NCI-H1092 (cell line): ENCODE results near the gene ADAMTS17.
"Not testable (repeated sequence)": the region's sequence is repeated elsewhere in the genome, so short reads cannot be mapped to it uniquely, and the experiment has no call there.

Source experiments
- DNase-seq: peaks from one replicate; lab custom pipeline; 2025; lab: John Stamatoyannopoulos, UW

The ADAMTS17 gene

GRCh38 chr15:99993681-99994131 lies 348.1 kb downstream of the ADAMTS17 start:
- no peak for DNase-seq

DNA sequence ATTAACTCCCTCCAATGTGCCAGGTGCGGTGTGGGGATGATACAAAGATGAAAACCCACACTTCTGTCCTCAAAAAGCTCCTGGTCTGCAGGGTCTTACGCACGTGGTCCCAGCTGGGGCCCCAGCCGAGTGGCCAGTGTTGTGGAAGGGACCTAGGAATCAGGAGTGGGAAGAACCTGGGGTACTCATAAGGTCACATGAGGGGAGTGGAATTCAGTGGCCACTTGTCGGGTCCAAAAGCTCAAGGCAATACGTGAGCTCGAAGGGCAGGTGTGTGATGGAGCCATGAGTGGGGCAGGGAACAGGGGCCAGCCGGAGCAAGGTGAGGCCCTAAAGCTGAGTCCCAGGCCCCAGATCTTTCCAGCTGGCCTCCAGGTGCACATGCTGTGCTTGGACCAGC lies 348.5 kb downstream of the ADAMTS17 start:
- no peak for DNase-seq

DNA sequence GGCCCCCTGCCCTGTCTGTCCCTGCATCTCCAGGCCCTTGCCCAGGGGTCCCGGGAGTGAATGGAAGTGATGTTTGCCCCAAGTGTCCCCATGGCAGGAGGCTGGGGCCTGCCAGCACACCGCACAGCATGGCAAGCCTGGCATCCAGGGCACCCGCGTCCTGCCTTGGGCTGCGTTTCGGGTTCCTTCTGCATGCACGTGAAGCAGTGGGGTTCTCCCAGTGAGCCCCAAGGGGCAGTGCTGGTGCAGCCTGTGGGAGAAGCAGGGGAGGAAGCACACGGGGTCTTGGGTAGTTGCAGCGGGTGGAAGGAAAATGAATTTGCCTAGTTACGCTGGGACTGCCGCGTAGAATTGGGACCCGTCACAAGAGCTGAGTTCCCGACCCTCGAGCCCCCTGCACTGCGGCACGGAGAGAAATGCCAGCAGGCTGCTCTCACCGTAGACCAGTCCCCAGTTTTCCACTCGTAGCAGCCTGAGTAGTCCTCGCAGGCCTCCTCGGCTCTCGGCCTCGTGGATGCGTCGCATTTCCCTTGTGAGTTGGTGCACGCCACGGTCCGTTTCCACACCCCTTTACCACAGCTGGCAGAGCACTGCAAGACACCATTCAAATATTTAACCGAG lies 349.1 kb downstream of the ADAMTS17 start:
- DNase-seq: no peak

GRCh38 chr15:99989095-99989494 lies 352.7 kb downstream of the ADAMTS17 start:
- DNase-seq: no peak

DNA sequence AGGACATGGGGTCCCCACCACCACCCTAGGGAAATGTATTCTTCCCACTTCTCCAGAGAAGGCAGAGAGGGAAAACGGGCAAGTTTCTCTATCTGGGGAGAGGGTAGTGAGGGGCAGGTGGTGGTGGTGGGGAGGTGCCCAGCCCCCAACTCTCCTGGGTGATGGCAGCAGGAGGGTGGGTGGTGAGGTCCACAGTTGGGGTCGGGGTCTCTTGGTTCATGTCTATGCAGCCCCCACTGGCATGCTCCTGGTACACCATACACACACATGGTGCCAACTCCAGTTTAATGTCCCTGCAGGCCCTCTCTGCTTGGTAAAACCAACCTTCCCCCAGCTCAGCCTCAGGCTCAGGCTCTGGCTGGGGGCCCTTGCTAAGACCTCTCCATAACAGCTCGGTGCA lies 354.1 kb downstream of the ADAMTS17 start:
- no peak for DNase-seq

- no peak for DNase-seq
Observed at GRCh38 chr15:99987119-99987506, 354.7 kb downstream of the ADAMTS17 start.

- DNase-seq: no peak
Observed at GRCh38 chr15:99986297-99987118, 355.3 kb downstream of the ADAMTS17 start.

DNA sequence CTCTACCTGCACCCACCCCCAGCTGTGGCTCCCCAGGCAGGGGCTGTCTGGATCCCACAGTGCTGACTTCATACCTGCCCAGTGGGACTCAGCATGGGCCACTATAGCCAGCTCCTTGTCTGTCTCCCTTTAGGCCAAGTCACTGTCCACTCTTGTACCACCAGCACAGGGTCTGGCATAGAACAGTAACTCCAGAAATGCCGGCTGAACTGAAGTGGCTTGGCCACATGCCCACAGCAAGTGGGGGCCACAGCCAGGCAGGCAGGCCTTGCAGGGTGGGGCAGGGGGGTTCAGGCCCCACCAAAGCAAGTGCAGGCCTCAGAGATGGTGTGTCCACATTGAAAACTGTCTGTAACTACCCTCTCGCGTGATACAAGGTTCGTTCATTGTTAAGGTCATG lies 355.9 kb downstream of the ADAMTS17 start:
- no peak for DNase-seq

GRCh38 chr15:99984491-99985243 lies 357.1 kb downstream of the ADAMTS17 start:
- DNase-seq: no peak

GRCh38 chr15:99983886-99984286 lies 357.9 kb downstream of the ADAMTS17 start:
- DNase-seq: no peak

GRCh38 chr15:99983171-99983885 lies 358.4 kb downstream of the ADAMTS17 start:
- DNase-seq: no peak

DNA sequence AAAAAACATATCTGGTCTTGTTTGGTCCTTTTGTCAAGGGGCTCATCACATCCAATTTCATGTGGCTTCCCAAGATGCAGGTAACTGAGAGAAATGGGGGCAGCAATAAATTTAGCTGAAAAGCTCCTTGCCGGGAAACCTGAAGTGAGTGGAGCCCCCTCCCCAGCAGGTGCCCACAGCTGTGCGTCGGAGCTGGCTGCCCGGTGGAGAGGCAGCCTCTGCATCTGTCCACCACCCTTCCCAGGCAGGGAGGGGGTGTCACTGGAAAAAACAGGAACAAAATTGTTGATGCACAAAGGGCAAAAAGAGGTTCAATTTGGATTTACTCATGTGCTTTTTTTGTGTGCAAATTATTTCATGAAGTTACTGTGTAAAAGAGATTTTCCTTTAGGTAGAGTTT lies 359.1 kb downstream of the ADAMTS17 start:
- DNase-seq: no peak

- no peak for DNase-seq
Observed at GRCh38 chr15:99981839-99982658, 359.7 kb downstream of the ADAMTS17 start.

GRCh38 chr15:99981191-99981647 lies 360.6 kb downstream of the ADAMTS17 start:
- no peak for DNase-seq

DNA sequence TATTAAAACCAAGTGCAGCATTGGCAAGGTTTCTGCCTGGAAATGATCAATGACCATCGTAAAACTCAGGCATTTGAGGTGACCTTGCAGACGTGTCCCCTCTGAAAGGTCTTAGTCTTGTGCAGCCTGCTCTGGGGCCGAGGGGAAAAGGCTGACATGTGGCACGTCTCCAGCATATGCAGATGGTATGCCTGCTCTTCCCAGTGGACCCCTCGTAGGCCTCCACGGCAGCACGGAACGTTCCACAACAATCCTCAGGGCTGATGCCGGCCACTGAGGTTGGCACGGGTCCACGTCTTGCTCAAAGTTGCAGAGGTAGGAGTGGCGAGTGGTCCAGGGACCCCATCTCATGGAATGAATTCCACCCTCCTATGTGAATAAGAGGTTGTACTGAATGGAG lies 361.0 kb downstream of the ADAMTS17 start:
- no peak for DNase-seq

DNA sequence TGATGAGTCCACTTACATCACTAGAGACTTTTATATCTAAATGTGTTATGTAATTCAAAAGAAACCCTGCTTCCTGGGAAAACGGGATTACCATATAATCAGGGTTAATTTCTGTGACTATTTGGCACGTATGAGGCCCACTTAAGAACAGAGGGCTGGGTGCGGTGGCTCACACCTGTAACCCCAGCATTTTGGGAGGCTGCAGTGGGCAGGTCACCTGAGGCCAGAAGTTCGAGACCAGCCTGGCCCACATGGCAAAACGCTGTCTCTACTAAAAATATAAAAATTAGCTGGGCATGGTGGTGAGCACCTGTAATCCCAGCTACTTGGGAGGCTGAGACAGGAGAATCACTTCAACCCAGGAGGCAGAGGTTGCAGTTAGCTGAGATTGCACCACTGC lies 361.9 kb downstream of the ADAMTS17 start:
- DNase-seq: not testable (repeated sequence)

DNA sequence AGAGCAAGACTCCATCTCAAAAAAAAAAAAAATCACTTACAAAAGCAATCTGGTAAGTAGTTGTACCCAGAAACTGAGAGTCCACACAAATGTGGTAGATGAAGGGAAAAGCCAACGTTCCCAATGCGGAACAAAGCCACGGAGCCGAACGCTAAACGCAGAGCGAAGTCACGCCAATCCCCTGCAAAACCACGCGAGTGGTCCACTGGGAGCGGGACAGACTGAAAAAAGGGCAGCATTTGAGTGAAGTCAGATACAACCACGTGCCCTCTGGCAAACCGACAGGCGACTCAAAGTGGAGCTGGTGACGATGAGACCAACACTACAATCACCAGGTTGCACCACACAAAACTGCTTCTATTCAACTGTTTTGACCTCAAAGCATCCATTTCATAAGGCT lies 362.4 kb downstream of the ADAMTS17 start:
- DNase-seq: no peak

- DNase-seq: no peak
Observed at GRCh38 chr15:99978426-99978825, 363.3 kb downstream of the ADAMTS17 start.

DNA sequence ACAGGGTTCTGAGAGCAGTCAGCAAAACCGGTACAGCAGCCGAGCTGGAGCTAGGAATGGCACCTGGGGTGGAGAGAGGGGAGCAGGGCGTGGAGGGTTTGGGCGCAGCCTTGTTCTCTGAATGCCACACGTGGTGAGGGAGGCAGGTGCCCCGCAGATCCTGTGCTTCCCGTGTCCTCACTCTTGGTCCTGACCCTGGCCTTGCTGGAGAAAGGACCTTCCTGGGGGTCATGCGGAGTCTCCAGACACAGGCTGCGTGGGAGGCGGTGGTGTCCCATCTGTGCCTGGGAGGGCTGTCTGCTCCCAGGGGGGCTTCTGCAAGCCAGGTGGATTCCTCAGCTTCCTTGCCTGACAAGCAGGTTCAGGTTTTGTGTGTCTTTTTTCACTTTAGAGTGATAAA lies 363.8 kb downstream of the ADAMTS17 start:
- no peak for DNase-seq

- no peak for DNase-seq
Observed at GRCh38 chr15:99976811-99977271, 364.9 kb downstream of the ADAMTS17 start.

DNA sequence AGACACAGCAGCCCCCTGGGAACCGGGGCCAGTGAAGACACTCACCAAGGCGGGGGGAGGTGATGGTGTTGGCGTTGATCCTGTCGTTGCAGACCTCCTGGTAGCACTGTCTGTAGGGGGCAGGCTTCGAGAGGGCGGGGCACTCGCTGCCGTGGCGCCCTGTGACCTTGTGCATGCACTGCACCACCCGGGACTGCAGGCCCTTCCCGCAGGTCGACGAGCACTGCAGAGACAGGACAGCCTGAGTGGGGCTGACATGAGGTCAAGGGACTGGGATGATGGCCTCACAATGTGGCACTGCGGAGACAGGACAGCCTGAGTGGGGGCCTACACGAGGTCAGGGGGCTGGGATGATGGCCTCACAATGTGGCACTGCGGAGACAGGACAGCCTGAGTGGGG lies 365.8 kb downstream of the ADAMTS17 start:
- DNase-seq: no peak
